Measurements from ENCODE around the gene AJM1.

AJM1 gene

GRCh38 chr9:136804509-136805206 lies 37.6 kb upstream of the AJM1 start:
- H3K4me3 ChIP-seq (ENCODE audit: control insufficient read depth, low read depth, low read length), result no peak overlapping the region
- DNase-seq (ENCODE audit: low read depth), result no peak
- no peak for TF ChIP-seq CTCF (IDR thresholded peaks at IDR 0.05; ENCODE audit: control insufficient read depth, insufficient read depth, low read depth, low read length, missing control alignments)

- DNase-seq (ENCODE audit: low read depth), result no peak
- no peak for TF ChIP-seq CTCF (IDR thresholded peaks at IDR 0.05; ENCODE audit: control insufficient read depth, insufficient read depth, low read depth, low read length, missing control alignments)
- H3K4me3 ChIP-seq (ENCODE audit: control insufficient read depth, low read depth, low read length), result no peak overlapping the region
Observed at GRCh38 chr9:136805207-136805740, 37.0 kb upstream of the AJM1 start.

- H3K4me3 ChIP-seq (ENCODE audit: control insufficient read depth, low read depth, low read length), result no peak overlapping the region
- DNase-seq (ENCODE audit: low read depth), result no peak
Observed at GRCh38 chr9:136806067-136806466, 36.2 kb upstream of the AJM1 start.

GRCh38 chr9:136806631-136807201 lies 35.6 kb upstream of the AJM1 start:
- TF ChIP-seq CTCF (IDR thresholded peaks at IDR 0.05; ENCODE audit: control insufficient read depth, insufficient read depth, low read depth, low read length, missing control alignments), result no peak
- H3K4me3 ChIP-seq (ENCODE audit: control insufficient read depth, low read depth, low read length), result peak overlapping the region; percentile 89
- DNase-seq (ENCODE audit: low read depth), result no peak

More at GRCh38 chr9:136806067-136806466, 36.2 kb upstream of the AJM1 start:
- no peak for TF ChIP-seq CTCF (IDR thresholded peaks at IDR 0.05; ENCODE audit: control insufficient read depth, insufficient read depth, low read depth, low read length, missing control alignments)

- peak within 1 kb of the TSS; percentile 89 for H3K4me3 ChIP-seq (ENCODE audit: control insufficient read depth, low read depth, low read length)
- TF ChIP-seq CTCF (IDR thresholded peaks at IDR 0.05; ENCODE audit: control insufficient read depth, insufficient read depth, low read depth, low read length, missing control alignments), result no peak
- DNase-seq (ENCODE audit: low read depth), result no peak
Observed at GRCh38 chr9:136807281-136808074, 34.8 kb upstream of the AJM1 start, which contains the start of gene RABL6. TSS of gene RABL6 (plus strand) at chr9:136807948. CDS start at chr9:136808197, 249 bp downstream.

GRCh38 chr9:136808075-136808805 lies 34.0 kb upstream of the AJM1 start:
- no peak for TF ChIP-seq CTCF (IDR thresholded peaks at IDR 0.05; ENCODE audit: control insufficient read depth, insufficient read depth, low read depth, low read length, missing control alignments)
- peak overlapping the region; percentile 89 for H3K4me3 ChIP-seq (ENCODE audit: control insufficient read depth, low read depth, low read length)
- no peak for DNase-seq (ENCODE audit: low read depth)
